CD14-positive monocyte (primary cell): Measurements from ENCODE around the gene BAG1. TPM values are rescaled to one million over a fixed set of nuclear protein-coding genes. Genes with fewer than 3 reads are reported as not detected.

ENCODE experiments used
- DNase-seq, 3 donors: peaks; one replicate each; pipeline ENCODE4 v3.0.0-alpha.2; 2011 to 2022
- H2AFZ ChIP-seq: 2 replicates; pipeline ENCODE4 v1.6.0; 2012; ENCODE audit warnings: mild to moderate bottlenecking, low read depth, low read length, inconsistent platforms; ENCODE audit not compliant: insufficient read depth, poor library complexity, severe bottlenecking
- H3K27ac ChIP-seq, 2 donors: 1 replicate in 1 of 2; 2 replicates in 1 of 2; pipeline ENCODE4 v1.5.1; 2012 to 2013; ENCODE audit warnings: low read length in 2 of 2, control low read depth in 1 of 2, inconsistent platforms in 1 of 2, low read depth in 1 of 2, mild to moderate bottlenecking in 1 of 2
- H3K27me3 ChIP-seq, 2 donors: one replicate each; pipeline versions ENCODE4 v1.6.0 to v1.6.1; 2011 to 2013; ENCODE audit warnings: low read length in 2 of 2; ENCODE audit not compliant: control insufficient read depth in 2 of 2, insufficient read depth in 2 of 2
- H3K36me3 ChIP-seq, 2 donors: replicated peaks in 1 of 2; 1 replicate in 1 of 2; 2 replicates in 1 of 2; pipeline versions ENCODE4 v1.5.1 to v1.6.1; 2012 to 2013; ENCODE audit warnings: low read length in 2 of 2, control low read depth in 1 of 2, inconsistent platforms in 1 of 2, mild to moderate bottlenecking in 1 of 2; ENCODE audit not compliant: insufficient read depth in 2 of 2, control insufficient read depth in 1 of 2
- H3K4me1 ChIP-seq, 2 donors: 1 replicate in 1 of 2; 2 replicates in 1 of 2; pipeline versions ENCODE4 v1.5.1 to v1.6.1; 2012 to 2013; ENCODE audit warnings: low read length in 2 of 2, control low read depth in 1 of 2, inconsistent platforms in 1 of 2, mild to moderate bottlenecking in 1 of 2, moderate library complexity in 1 of 2; ENCODE audit not compliant: insufficient read depth in 2 of 2, control insufficient read depth in 1 of 2
- H3K4me2 ChIP-seq: replicated peaks from 2 replicates; pipeline ENCODE3; 2012; ENCODE audit warnings: low read length, moderate library complexity, mild to moderate bottlenecking; ENCODE audit not compliant: poor library complexity, severe bottlenecking; ENCODE audit errors: extremely low read depth
- H3K4me3 ChIP-seq, 3 experiments: fragments of 200-600 bp in 1 of 3; sonication (generic) in 1 of 3; replicated peaks in 1 of 3; 1 replicate in 2 of 3; 2 replicates in 1 of 3; pipeline ENCODE4 v1.5.1; 2011 to 2013; ENCODE audit warnings: low read length in 3 of 3, mild to moderate bottlenecking in 3 of 3, control low read depth in 2 of 3, low read depth in 2 of 3, inconsistent platforms in 1 of 3, moderate library complexity in 1 of 3
- H3K79me2 ChIP-seq: 2 replicates; pipeline ENCODE4 v1.6.0; 2012; ENCODE audit warnings: mild to moderate bottlenecking, control low read depth, inconsistent platforms, low read length, moderate library complexity; ENCODE audit not compliant: insufficient read depth
- H3K9ac ChIP-seq: 2 replicates; pipeline ENCODE4 v1.6.0; 2017; ENCODE audit warnings: low read length, mild to moderate bottlenecking; ENCODE audit not compliant: insufficient read depth, poor library complexity, severe bottlenecking
- H3K9me3 ChIP-seq, 2 donors: replicated peaks in 1 of 2; 1 replicate in 1 of 2; 2 replicates in 1 of 2; pipeline versions ENCODE4 v1.5.1 to v1.6.1; 2012 to 2013; ENCODE audit warnings: low read length in 2 of 2, control low read depth in 1 of 2; ENCODE audit not compliant: control insufficient read depth in 1 of 2, insufficient read depth in 1 of 2
- H4K20me1 ChIP-seq: 2 replicates; pipeline ENCODE4 v1.6.0; 2012; ENCODE audit warnings: mild to moderate bottlenecking, low read length, control low read depth, moderate library complexity; ENCODE audit not compliant: insufficient read depth
- H3K27ac Mint-ChIP-seq, 7 donors: one replicate each; pipeline ENCODE4 v1.8.0; 2020; ENCODE audit warnings: mild to moderate bottlenecking in 7 of 7, mixed read lengths in 7 of 7, moderate library complexity in 6 of 7, inconsistent platforms in 2 of 7
- H3K27me3 Mint-ChIP-seq, 3 donors: one replicate each; pipeline ENCODE4 v1.8.0; 2021 to 2022; ENCODE audit warnings: low read depth in 3 of 3, mild to moderate bottlenecking in 3 of 3, mixed read lengths in 3 of 3, moderate library complexity in 3 of 3, inconsistent platforms in 1 of 3
- H3K36me3 Mint-ChIP-seq, 2 donors: one replicate each; pipeline ENCODE4 v1.8.0; 2020; ENCODE audit warnings: mixed read lengths in 2 of 2, inconsistent platforms in 1 of 2, mild to moderate bottlenecking in 1 of 2
- H3K4me1 Mint-ChIP-seq: one replicate; pipeline ENCODE4 v1.8.0; 2020; ENCODE audit warnings: mild to moderate bottlenecking, mixed read lengths
- H3K4me3 Mint-ChIP-seq, 2 donors: one replicate each; pipeline ENCODE4 v1.8.0; 2020; ENCODE audit warnings: mild to moderate bottlenecking in 2 of 2, mixed read lengths in 2 of 2, moderate library complexity in 1 of 2
- H3K9me3 Mint-ChIP-seq, 7 donors: one replicate each; pipeline ENCODE4 v1.8.0; 2020 to 2022; ENCODE audit warnings: mixed read lengths in 7 of 7, mild to moderate bottlenecking in 6 of 7, moderate library complexity in 6 of 7, inconsistent platforms in 2 of 7
- CTCF ChIP-seq: fragments of 200-600 bp; IDR thresholded peaks from one replicate; pipeline ENCODE4 v1.8.0; 2022; ENCODE audit warnings: antibody characterized with exemption, mild to moderate bottlenecking
- WGBS: methylation state at CpG from one replicate; pipeline ENCODE4 v1.1.5; 2013; ENCODE audit warnings: missing lambda C conversion rate; ENCODE audit not compliant: insufficient coverage; 5-methylcytosine and 5-hydroxymethylcytosine counted together
- intact Hi-C, 2 donors: fragments of 100-400 bp; cut with micrococcal nuclease; formaldehyde crosslinking; loops; one replicate each; pipeline versions ENCODE4 v1.15.0 to v1.15.1; 2023
- polyA plus RNA-seq, 3 donors: library from polyadenylated mRNA; depleted of rRNA in 1 of 3; unstranded in 2 of 3; stranded (reverse) in 1 of 3; fragments of 300-500 nt in 2 of 3; fragments of >200 nt in 1 of 3; fragmentation: Illumina TruSeq in 2 of 3; gene quantifications; 1 replicate in 2 of 3; 2 replicates in 1 of 3; pipeline ENCODE4 v1.2.3, GENCODE V29; 2012 to 2021

BAG1 gene
- polyA plus RNA-seq, 3 donors = 41.8 to 94.5 (median 93.6) TPM

- DNase-seq = no peak
- Histone ChIP-seq H3K36me3 (no peaks in the 10 kb centered on the region), H3K9ac (no peak overlapping the region), H2AFZ (peak overlapping the region; percentile 45), H3K9me3 (no peaks in the 10 kb centered on the region), H3K4me1 (peaks cover 26 to 32% of the 10 kb centered on the region in 2 donors), H3K4me2 (peak overlapping the region; percentile 3), H3K27ac (peak overlapping the region; percentile 77 to 90), H3K79me2 (no peaks in the 10 kb centered on the region), H3K27me3 (no peaks in the 10 kb centered on the region), H4K20me1 (no peaks in the 10 kb centered on the region), H3K4me3 (peak overlapping the region in 1 of 3 experiments; percentile 20)
- Mint-ChIP-seq H3K27me3 (peaks cover 0 to 2% (median 2%) of the 10 kb centered on the region in 3 donors), H3K27ac (peak overlapping the region; percentile 91 to 97 (median 96)), H3K36me3 (no peaks in the 10 kb centered on the region), H3K4me3 (peak overlapping the region in 1 of 2 donors; percentile 26), H3K9me3 (peaks cover 0 to 3% (median 0%) of the 10 kb centered on the region in 7 donors), H3K4me1 (peaks cover 37% of the 10 kb centered on the region)
- intact Hi-C loops = loop anchor here (2.0 to 10.0 kb wide), 4 partner anchors 37 to 95 kb away; partner anchors contain the start of genes B4GALT1 (in 1 of the 2), BAG1 (in 1 of the 2) and CHMP5 (in 1 of the 2)
- WGBS = 85% methylated on average over 8 of the region's 8 CpGs
- TF ChIP-seq CTCF = no peak
These were observed 36.8 kb downstream of the BAG1 start for GRCh38 chr9:33227741-33228140.

GRCh38 chr9:33227008-33227398 lies 37.5 kb downstream of the BAG1 start:
- Mint-ChIP-seq H3K36me3 (no peaks in the 10 kb centered on the region), H3K4me3 (peak overlapping the region; percentile 39 to 59), H3K9me3 (peaks cover 0 to 3% (median 0%) of the 10 kb centered on the region in 7 donors), H3K4me1 (peaks cover 33% of the 10 kb centered on the region), H3K27ac (peak overlapping the region; percentile 91 to 97 (median 96)), H3K27me3 (peaks cover 0 to 2% (median 0%) of the 10 kb centered on the region in 3 donors)
- no peaks in the 10 kb centered on the region for H3K36me3 ChIP-seq
- H3K9ac ChIP-seq = peak overlapping the region; percentile 41
- H3K79me2 ChIP-seq = no peaks in the 10 kb centered on the region
- H2AFZ ChIP-seq = peak overlapping the region; percentile 33
- 0% methylated on average over 3 of the region's 10 CpGs for WGBS
- no peak for TF ChIP-seq CTCF
- H3K27ac ChIP-seq = peak overlapping the region; percentile 77 to 90
- peak; percentile 90 to 94 (median 94) for DNase-seq
- intact Hi-C loops = loop anchor here (2.0 to 10.0 kb wide), 4 partner anchors 38 to 95 kb away; partner anchors contain the start of genes B4GALT1 (in 1 of the 2), BAG1 (in 1 of the 2) and CHMP5 (in 1 of the 2)
- peak overlapping the region; percentile 62 for H3K4me2 ChIP-seq
- H3K9me3 ChIP-seq = no peaks in the 10 kb centered on the region
- H4K20me1 ChIP-seq = no peaks in the 10 kb centered on the region
- H3K27me3 ChIP-seq = no peaks in the 10 kb centered on the region
- peak overlapping the region in 1 of 3 experiments; percentile 58 for H3K4me3 ChIP-seq
- peaks cover 26 to 32% of the 10 kb centered on the region in 2 donors for H3K4me1 ChIP-seq
